Tibial nerve (tissue), 4 donors: Measurements from ENCODE around the gene MEP1A.

ENCODE experiments used
- CTCF ChIP-seq, 5 experiments: fragments of 200-600 bp in 3 of 5; fragments of 450-650 bp in 2 of 5; sonication (generic) in 3 of 5; IDR thresholded peaks; one replicate each; pipeline ENCODE4 v1.5.1; 2016 to 2019; ENCODE audit warnings: antibody characterized with exemption in 5 of 5, mild to moderate bottlenecking in 3 of 5, moderate library complexity in 2 of 5
- EP300 ChIP-seq, 2 donors: sonication (generic); formaldehyde crosslinking; IDR thresholded peaks; one replicate each; pipeline ENCODE4 v1.6.1; 2017; ENCODE audit warnings: antibody characterized with exemption in 2 of 2, mild to moderate bottlenecking in 1 of 2

GRCh38 chr6:46845126-46845525 lies 51.9 kb downstream of the MEP1A start:
- no peak for TF ChIP-seq CTCF (IDR thresholded peaks at IDR 0.05)
- no peak for TF ChIP-seq EP300 (IDR thresholded peaks at IDR 0.05)
